Hepatocyte (in vitro differentiated cells): Measurements from ENCODE around the gene PCDHA8. TPM values are rescaled to one million over a fixed set of nuclear protein-coding genes. Genes with fewer than 3 reads are reported as not detected.

ENCODE experiments used
- DNase-seq: peaks from one replicate; pipeline ENCODE4 v3.0.0-alpha.2; 2016; ENCODE audit warnings: low spot score
- H2AFZ ChIP-seq: fragments of 200-600 bp; sonication (generic); 2 replicates; pipeline ENCODE4 v1.6.0; 2016; ENCODE audit warnings: antibody characterized with exemption, mild to moderate bottlenecking
- H3K27ac ChIP-seq: fragments of 200-600 bp; sonication (generic); 2 replicates; pipeline ENCODE4 v1.5.1; 2016; ENCODE audit warnings: mild to moderate bottlenecking
- H3K27me3 ChIP-seq: fragments of 200-600 bp; sonication (generic); 2 replicates; pipeline ENCODE4 v1.6.1; 2016
- H3K36me3 ChIP-seq: fragments of 200-600 bp; sonication (generic); replicated peaks from 2 replicates; pipeline ENCODE4 v1.5.1; 2016; ENCODE audit warnings: low read depth; ENCODE audit not compliant: insufficient read depth
- H3K4me1 ChIP-seq: fragments of 200-600 bp; sonication (generic); 2 replicates; pipeline ENCODE4 v1.5.1; 2016; ENCODE audit warnings: mild to moderate bottlenecking, moderate library complexity; ENCODE audit not compliant: insufficient read depth
- H3K4me2 ChIP-seq: fragments of 200-600 bp; sonication (generic); 2 replicates; pipeline ENCODE4 v1.6.0; 2016
- H3K4me3 ChIP-seq: fragments of 200-600 bp; sonication (generic); 2 replicates; pipeline ENCODE4 v1.5.1; 2016; ENCODE audit warnings: mild to moderate bottlenecking
- H3K79me2 ChIP-seq: fragments of 200-600 bp; sonication (generic); 2 replicates; pipeline ENCODE4 v1.6.0; 2017; ENCODE audit warnings: mild to moderate bottlenecking
- H3K9me2 ChIP-seq: fragments of 200-600 bp; sonication (generic); replicated peaks from 2 replicates; pipeline ENCODE4 v1.6.0; 2017; ENCODE audit warnings: mild to moderate bottlenecking; ENCODE audit not compliant: insufficient read depth
- H3K9me3 ChIP-seq: fragments of 200-600 bp; sonication (generic); 2 replicates; pipeline ENCODE4 v1.5.1; 2016; ENCODE audit warnings: low read depth, mild to moderate bottlenecking
- H4K20me1 ChIP-seq: fragments of 200-600 bp; sonication (generic); 2 replicates; pipeline ENCODE4 v1.6.0; 2016; ENCODE audit warnings: mild to moderate bottlenecking; ENCODE audit not compliant: insufficient read depth, poor library complexity, severe bottlenecking
- EZH2 ChIP-seq: fragments of 200-600 bp; sonication (generic); IDR thresholded peaks from 2 replicates; pipeline ENCODE4 v1.6.1; 2016; ENCODE audit warnings: antibody characterized with exemption, mild to moderate bottlenecking, borderline replicate concordance
- EZH2phosphoT487 ChIP-seq: fragments of 200-600 bp; sonication (generic); IDR thresholded peaks from one replicate; pipeline ENCODE4 v1.6.1; 2018; ENCODE audit warnings: antibody characterized with exemption, mild to moderate bottlenecking, low read depth, moderate library complexity; ENCODE audit not compliant: unreplicated experiment, severe bottlenecking
- WGBS: methylation state at CpG from one replicate; pipeline ENCODE4 v1.1.6; 2016; ENCODE audit warnings: low lambda C conversion rate; ENCODE audit errors: missing lambda C conversion rate; 5-methylcytosine and 5-hydroxymethylcytosine counted together
- polyA plus RNA-seq: library from polyadenylated mRNA; unstranded; fragments of >200 nt; fragmentation: Nextera tagmentation; extraction: Ambion mirVana; gene quantifications from 2 replicates; pipeline ENCODE4 v1.2.1, GENCODE V29; 2016
- total RNA-seq: library from RNA; depleted of rRNA; stranded (reverse); fragments of >200 nt; gene quantifications from 2 replicates; pipeline ENCODE4 v1.2.3, GENCODE V29; 2014
- TF ChIP-seq, protein P1 (sequence below): fragments of 200-600 bp; sonication (generic); IDR thresholded peaks from 2 replicates; pipeline ENCODE4 v1.5.1; 2016; ENCODE audit warnings: antibody characterized with exemption, mild to moderate bottlenecking; ENCODE audit not compliant: poor library complexity

Gene PCDHA8
- total and polyA plus RNA-seq, 2 experiments from 2014 or later: 0.13 to 1.9 TPM

DNA sequence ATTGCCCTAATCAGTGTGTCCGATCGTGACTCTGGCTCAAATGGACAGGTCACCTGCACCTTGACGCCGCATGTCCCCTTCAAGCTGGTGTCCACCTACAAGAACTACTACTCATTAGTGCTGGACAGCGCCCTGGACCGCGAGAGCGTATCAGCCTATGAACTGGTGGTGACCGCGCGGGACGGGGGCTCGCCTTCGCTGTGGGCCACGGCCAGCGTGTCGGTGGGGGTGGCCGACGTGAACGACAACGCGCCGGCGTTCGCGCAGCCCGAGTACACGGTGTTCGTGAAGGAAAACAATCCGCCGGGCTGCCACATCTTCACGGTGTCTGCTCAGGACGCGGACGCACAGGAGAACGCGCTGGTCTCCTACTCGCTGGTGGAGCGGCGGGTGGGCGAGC, 42.4 kb downstream of the PCDHA8 start:
- H3K4me1 ChIP-seq: no peaks in the 10 kb centered on the region
- DNase-seq: no peak
- peaks cover 15% of the 10 kb centered on the region for H3K79me2 ChIP-seq
- H2AFZ ChIP-seq: no peak overlapping the region
- no peaks in the 10 kb centered on the region for H3K27me3 ChIP-seq
- H3K9me2 ChIP-seq: no peaks in the 10 kb centered on the region
- no peak overlapping the region for H3K4me2 ChIP-seq
- TF ChIP-seq EZH2 (no peak), EZH2phosphoT487 (no peak)
- TF ChIP-seq, protein P1, sequence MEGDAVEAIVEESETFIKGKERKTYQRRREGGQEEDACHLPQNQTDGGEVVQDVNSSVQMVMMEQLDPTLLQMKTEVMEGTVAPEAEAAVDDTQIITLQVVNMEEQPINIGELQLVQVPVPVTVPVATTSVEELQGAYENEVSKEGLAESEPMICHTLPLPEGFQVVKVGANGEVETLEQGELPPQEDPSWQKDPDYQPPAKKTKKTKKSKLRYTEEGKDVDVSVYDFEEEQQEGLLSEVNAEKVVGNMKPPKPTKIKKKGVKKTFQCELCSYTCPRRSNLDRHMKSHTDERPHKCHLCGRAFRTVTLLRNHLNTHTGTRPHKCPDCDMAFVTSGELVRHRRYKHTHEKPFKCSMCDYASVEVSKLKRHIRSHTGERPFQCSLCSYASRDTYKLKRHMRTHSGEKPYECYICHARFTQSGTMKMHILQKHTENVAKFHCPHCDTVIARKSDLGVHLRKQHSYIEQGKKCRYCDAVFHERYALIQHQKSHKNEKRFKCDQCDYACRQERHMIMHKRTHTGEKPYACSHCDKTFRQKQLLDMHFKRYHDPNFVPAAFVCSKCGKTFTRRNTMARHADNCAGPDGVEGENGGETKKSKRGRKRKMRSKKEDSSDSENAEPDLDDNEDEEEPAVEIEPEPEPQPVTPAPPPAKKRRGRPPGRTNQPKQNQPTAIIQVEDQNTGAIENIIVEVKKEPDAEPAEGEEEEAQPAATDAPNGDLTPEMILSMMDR: no peak
- peaks cover 6% of the 10 kb centered on the region for H3K9me3 ChIP-seq
- no peak overlapping the region for H3K27ac ChIP-seq
- no peak overlapping the region for H3K4me3 ChIP-seq
- no peaks in the 10 kb centered on the region for H3K36me3 ChIP-seq
- H4K20me1 ChIP-seq: no peaks in the 10 kb centered on the region
- 99% methylated on average over 41 of the region's 41 CpGs for WGBS

DNA sequence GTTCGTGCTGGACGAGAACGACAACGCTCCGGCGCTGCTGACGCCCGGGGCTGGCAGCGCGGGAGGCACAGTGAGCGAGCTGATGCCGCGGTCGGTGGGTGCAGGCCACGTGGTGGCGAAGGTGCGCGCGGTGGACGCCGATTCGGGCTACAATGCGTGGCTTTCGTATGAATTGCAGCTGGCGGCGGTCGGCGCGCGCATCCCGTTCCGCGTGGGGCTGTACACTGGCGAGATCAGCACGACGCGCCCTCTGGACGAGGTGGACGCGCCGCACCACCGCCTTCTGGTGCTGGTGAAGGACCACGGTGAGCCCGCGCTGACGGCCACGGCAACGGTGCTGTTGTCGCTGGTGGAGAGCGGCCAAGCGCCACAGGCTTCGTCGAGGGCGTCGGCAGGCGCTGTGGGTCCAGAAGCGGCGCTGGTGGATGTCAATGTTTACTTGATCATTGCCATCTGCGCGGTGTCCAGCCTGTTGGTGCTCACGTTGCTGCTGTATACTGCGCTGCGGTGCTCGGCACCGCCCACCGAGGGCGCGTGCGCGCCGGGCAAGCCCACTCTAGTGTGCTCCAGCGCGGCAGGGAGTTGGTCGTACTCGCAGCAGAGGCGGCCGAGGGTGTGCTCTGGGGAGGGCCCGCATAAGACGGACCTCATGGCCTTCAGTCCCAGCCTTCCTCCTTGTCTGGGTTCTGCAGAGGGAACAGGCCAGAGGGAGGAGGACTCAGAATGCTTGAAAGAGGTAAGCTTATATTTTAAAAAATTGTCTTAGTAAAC, 43.1 kb downstream of the PCDHA8 start:
- no peak overlapping the region for H2AFZ ChIP-seq
- no peaks in the 10 kb centered on the region for H3K27me3 ChIP-seq
- peaks cover 6% of the 10 kb centered on the region for H3K9me3 ChIP-seq
- H4K20me1 ChIP-seq: no peaks in the 10 kb centered on the region
- H3K36me3 ChIP-seq: no peaks in the 10 kb centered on the region
- no peak for DNase-seq
- no peak overlapping the region for H3K27ac ChIP-seq
- 100% methylated on average over 61 of the region's 79 CpGs for WGBS
- H3K4me1 ChIP-seq: no peaks in the 10 kb centered on the region
- no peak overlapping the region for H3K4me3 ChIP-seq
- no peaks in the 10 kb centered on the region for H3K9me2 ChIP-seq
- TF ChIP-seq EZH2phosphoT487 (no peak), EZH2 (no peak)
- TF ChIP-seq, protein P1: no peak
- no peak overlapping the region for H3K4me2 ChIP-seq
- peaks cover 10% of the 10 kb centered on the region for H3K79me2 ChIP-seq

Other genes starting within 250 kb of the PCDHA8 start
- 0.84 and 2.3 TPM in 2 replicates for gene CD14, start 208.0 kb upstream of the PCDHA8 start, total RNA-seq
- gene CD14, start 208.0 kb upstream of the PCDHA8 start, polyA plus RNA-seq: 0.45 and 1.9 TPM in 2 replicates
- gene TMCO6, start 201.7 kb upstream of the PCDHA8 start, total RNA-seq: 10.0 and 25.8 TPM in 2 replicates
- 9.3 and 13.1 TPM in 2 replicates for gene TMCO6, start 201.7 kb upstream of the PCDHA8 start, polyA plus RNA-seq
- 82.7 and 82.9 TPM in 2 replicates for gene NDUFA2, start 193.6 kb upstream of the PCDHA8 start, total RNA-seq
- gene NDUFA2, start 193.6 kb upstream of the PCDHA8 start, polyA plus RNA-seq: 161 and 182 TPM in 2 replicates
- gene IK, start 193.4 kb upstream of the PCDHA8 start, total RNA-seq: 68.7 and 72.2 TPM in 2 replicates
- 75.0 and 83.2 TPM in 2 replicates for gene IK, start 193.4 kb upstream of the PCDHA8 start, polyA plus RNA-seq
- gene WDR55, start 176.3 kb upstream of the PCDHA8 start, total RNA-seq: 21.2 and 21.4 TPM in 2 replicates
- gene WDR55, start 176.3 kb upstream of the PCDHA8 start, polyA plus RNA-seq: 23.0 and 25.6 TPM in 2 replicates
- gene DND1, start 167.6 kb upstream of the PCDHA8 start, total RNA-seq: 0.36 and 1.3 TPM in 2 replicates
- gene DND1, start 167.6 kb upstream of the PCDHA8 start, polyA plus RNA-seq: 0.52 and 0.85 TPM in 2 replicates
- gene HARS1, start 149.8 kb upstream of the PCDHA8 start, total RNA-seq: 40.0 and 41.1 TPM in 2 replicates
- gene HARS1, start 149.8 kb upstream of the PCDHA8 start, polyA plus RNA-seq: 56.6 and 58.8 TPM in 2 replicates
- gene HARS2, start 149.7 kb upstream of the PCDHA8 start, total RNA-seq: 22.8 and 26.9 TPM in 2 replicates
- gene HARS2, start 149.7 kb upstream of the PCDHA8 start, polyA plus RNA-seq: 28.6 and 32.3 TPM in 2 replicates
- 37.7 and 40.9 TPM in 2 replicates for gene ZMAT2, start 140.7 kb upstream of the PCDHA8 start, total RNA-seq
- gene ZMAT2, start 140.7 kb upstream of the PCDHA8 start, polyA plus RNA-seq: 29.5 and 47.6 TPM in 2 replicates
- 0.04 TPM in 1 of 2 replicates, not detected in the other for gene PCDHA1, start 55.0 kb upstream of the PCDHA8 start, total RNA-seq
- not detected in 2 replicates for gene PCDHA1, start 55.0 kb upstream of the PCDHA8 start, polyA plus RNA-seq
- gene PCDHA2, start 46.3 kb upstream of the PCDHA8 start, total RNA-seq: 2.3 and 3.9 TPM in 2 replicates
- gene PCDHA2, start 46.3 kb upstream of the PCDHA8 start, polyA plus RNA-seq: 2.0 and 2.6 TPM in 2 replicates
- gene PCDHA3, start 40.1 kb upstream of the PCDHA8 start, total RNA-seq: 0.84 and 1.1 TPM in 2 replicates
- gene PCDHA3, start 40.1 kb upstream of the PCDHA8 start, polyA plus RNA-seq: 0.12 and 0.49 TPM in 2 replicates
- gene PCDHA4, start 34.1 kb upstream of the PCDHA8 start, total RNA-seq: 25.2 and 30.0 TPM in 2 replicates
- 9.1 and 12.3 TPM in 2 replicates for gene PCDHA4, start 34.1 kb upstream of the PCDHA8 start, polyA plus RNA-seq
- gene PCDHA5, start 19.6 kb upstream of the PCDHA8 start, total RNA-seq: 2.2 and 2.5 TPM in 2 replicates
- gene PCDHA5, start 19.6 kb upstream of the PCDHA8 start, polyA plus RNA-seq: 0.15 and 0.45 TPM in 2 replicates
- 3.2 and 3.4 TPM in 2 replicates for gene PCDHA6, start 13.2 kb upstream of the PCDHA8 start, total RNA-seq
- gene PCDHA6, start 13.2 kb upstream of the PCDHA8 start, polyA plus RNA-seq: 0.27 and 0.38 TPM in 2 replicates
- gene PCDHA7, start 6.9 kb upstream of the PCDHA8 start, total RNA-seq: 1.7 and 3.3 TPM in 2 replicates
- gene PCDHA7, start 6.9 kb upstream of the PCDHA8 start, polyA plus RNA-seq: 0.11 and 0.95 TPM in 2 replicates
- gene PCDHA9, start 7.2 kb downstream of the PCDHA8 start, total RNA-seq: 1.5 and 2.5 TPM in 2 replicates
- 0.57 and 0.90 TPM in 2 replicates for gene PCDHA9, start 7.2 kb downstream of the PCDHA8 start, polyA plus RNA-seq
- gene PCDHA10, start 14.7 kb downstream of the PCDHA8 start, total RNA-seq: 9.7 and 13.8 TPM in 2 replicates
- gene PCDHA10, start 14.7 kb downstream of the PCDHA8 start, polyA plus RNA-seq: 7.4 and 7.7 TPM in 2 replicates
- 1.8 and 4.5 TPM in 2 replicates for gene PCDHA11, start 27.8 kb downstream of the PCDHA8 start, total RNA-seq
- 2.5 TPM in 2 replicates for gene PCDHA11, start 27.8 kb downstream of the PCDHA8 start, polyA plus RNA-seq
- gene PCDHA12, start 34.1 kb downstream of the PCDHA8 start, total RNA-seq: 18.7 TPM in 2 replicates
- gene PCDHA12, start 34.1 kb downstream of the PCDHA8 start, polyA plus RNA-seq: 7.2 and 7.8 TPM in 2 replicates
- 4.1 and 4.3 TPM in 2 replicates for gene PCDHA13, start 40.9 kb downstream of the PCDHA8 start, total RNA-seq
- 0.27 and 1.2 TPM in 2 replicates for gene PCDHA13, start 40.9 kb downstream of the PCDHA8 start, polyA plus RNA-seq
- gene PCDHAC1, start 85.1 kb downstream of the PCDHA8 start, total RNA-seq: 6.3 and 7.0 TPM in 2 replicates
- 0.41 and 1.3 TPM in 2 replicates for gene PCDHAC1, start 85.1 kb downstream of the PCDHA8 start, polyA plus RNA-seq
- gene PCDHAC2, start 125.3 kb downstream of the PCDHA8 start, total RNA-seq: 6.8 and 11.3 TPM in 2 replicates
- 5.4 and 6.4 TPM in 2 replicates for gene PCDHAC2, start 125.3 kb downstream of the PCDHA8 start, polyA plus RNA-seq
- gene PCDHB1, start 210.2 kb downstream of the PCDHA8 start, total RNA-seq: 0.16 and 0.17 TPM in 2 replicates
- gene PCDHB1, start 210.2 kb downstream of the PCDHA8 start, polyA plus RNA-seq: not detected in 2 replicates